Lung (tissue), 12 donors: Measurements from ENCODE around the gene ZSWIM4. TPM values are rescaled to one million over a fixed set of nuclear protein-coding genes. Genes with fewer than 3 reads are reported as not detected.
A peak's percentile ranks its signal among the peaks of the same experiment; 100 is the strongest.

Experiments used
- ATAC-seq: fragments of 200-7000 bp; cut with Tn5 transposase; one replicate; pipeline ENCODE4 v1.9.1; 2020; ENCODE audit warnings: moderate number of reproducible peaks; ENCODE audit not compliant: insufficient read depth, low FRiP score
- DNase-seq, 3 donors: peaks; one replicate each; pipeline ENCODE4 v3.0.0-alpha.2; 2013 to 2017
- H3K27ac ChIP-seq, 2 donors: one replicate each; pipeline ENCODE4 v1.5.1; 2013; ENCODE audit warnings: mild to moderate bottlenecking in 2 of 2, moderate library complexity in 2 of 2, control low read depth in 1 of 2, inconsistent platforms in 1 of 2, low read depth in 1 of 2, low read length in 1 of 2
- H3K27me3 ChIP-seq, 3 donors: one replicate each; pipeline ENCODE4 v1.5.1; 2013; ENCODE audit warnings: low read length in 2 of 3; ENCODE audit not compliant: control insufficient read depth in 3 of 3, insufficient read depth in 3 of 3
- H3K36me3 ChIP-seq, 4 donors: one replicate each; pipeline ENCODE4 v1.5.1; 2013; ENCODE audit warnings: low read length in 4 of 4, mild to moderate bottlenecking in 1 of 4, moderate library complexity in 1 of 4; ENCODE audit not compliant: control insufficient read depth in 4 of 4, insufficient read depth in 4 of 4
- H3K4me1 ChIP-seq, 5 donors: one replicate each; pipeline ENCODE4 v1.5.1; 2013; ENCODE audit warnings: low read length in 5 of 5, mild to moderate bottlenecking in 2 of 5, moderate library complexity in 1 of 5; ENCODE audit not compliant: control insufficient read depth in 5 of 5, insufficient read depth in 5 of 5
- H3K4me3 ChIP-seq: one replicate; pipeline ENCODE4 v1.5.1; 2013; ENCODE audit warnings: mild to moderate bottlenecking, control low read depth, moderate library complexity
- H3K9ac ChIP-seq, 2 donors: one replicate each; pipeline ENCODE4 v1.5.1; 2013; ENCODE audit warnings: low read length in 2 of 2, control low read depth in 1 of 2; ENCODE audit not compliant: insufficient read depth in 1 of 2
- H3K9me3 ChIP-seq, 4 donors: one replicate each; pipeline ENCODE4 v1.5.1; 2013; ENCODE audit warnings: low read length in 3 of 4, mild to moderate bottlenecking in 1 of 4, moderate library complexity in 1 of 4; ENCODE audit not compliant: control insufficient read depth in 4 of 4, insufficient read depth in 3 of 4
- CTCF ChIP-seq: IDR thresholded peaks from 2 replicates; pipeline ENCODE4 v1.5.1; 2012; ENCODE audit warnings: mild to moderate bottlenecking; ENCODE audit errors: control extremely low read depth, extremely low read depth
- WGBS, 2 donors: extraction: QIAGEN DNeasy Blood & Tissue Kit; methylation state at CpG; one replicate each; pipeline ENCODE4 v1.1.7; 2013; 5-methylcytosine and 5-hydroxymethylcytosine counted together
- polyA plus RNA-seq, 2 donors: library from polyadenylated mRNA; stranded (reverse); fragments of 200-250 nt; gene quantifications; one replicate each; pipeline ENCODE4 v1.2.1, GENCODE V29; 2013
- total RNA-seq, 2 donors: library from RNA; depleted of rRNA in 1 of 2; stranded (reverse); fragments of >200 nt in 1 of 2; gene quantifications; one replicate each; pipeline ENCODE4 v1.2.1, GENCODE V29; 2014 to 2021
- donor health status: control.
- donor health status: control.
- donor health status: Bipolar disorder and iron deficiency.
- donor health status: healthy.
- donor health status: DM: yes; HTN: yes; CAD: no.

The ZSWIM4 gene
- total and polyA plus RNA-seq, 4 donors = 3.7 to 10.5 (median 8.8) TPM

- Histone ChIP-seq H3K4me3 (no peak overlapping the region), H3K36me3 (no peaks in the 10 kb centered on the region), H3K4me1 (no peaks in the 10 kb centered on the region), H3K9ac (no peak overlapping the region), H3K27me3 (peaks cover 0 to under 1% (median 0%) of the 10 kb centered on the region in 3 donors), H3K27ac (no peak overlapping the region), H3K9me3 (no peaks in the 10 kb centered on the region)
- 4 to 5% methylated on average over 40 to 45 of the region's 45 CpGs for WGBS, 2 donors
- peak; percentile 51 to 62 (median 54) for DNase-seq
- no peak for TF ChIP-seq CTCF
- ATAC-seq = peak; percentile 36
Measured at GRCh38 chr19:13872695-13873389, 77.6 kb downstream of the ZSWIM4 start.

GRCh38 chr19:13873834-13874515, 78.7 kb downstream of the ZSWIM4 start:
- Histone ChIP-seq H3K4me3 (no peak overlapping the region), H3K27ac (no peak overlapping the region), H3K9ac (no peak overlapping the region), H3K4me1 (no peaks in the 10 kb centered on the region), H3K36me3 (no peaks in the 10 kb centered on the region), H3K27me3 (no peaks in the 10 kb centered on the region), H3K9me3 (no peaks in the 10 kb centered on the region)
- ATAC-seq (no peak), DNase-seq (no peak)
- no peak for TF ChIP-seq CTCF
- 64 to 68% methylated on average over 31 to 35 of the region's 35 CpGs for WGBS, 2 donors

- no peak for TF ChIP-seq CTCF
- ATAC-seq (no peak), DNase-seq (no peak)
- H3K4me1 ChIP-seq = peaks cover 0 to 11% (median 6%) of the 10 kb centered on the region in 5 donors
- no peak overlapping the region for H3K27ac ChIP-seq
- H3K27me3 ChIP-seq = no peaks in the 10 kb centered on the region
- WGBS, 2 donors = 94 to 95% methylated on average over 5 of the region's 5 CpGs
- H3K36me3 ChIP-seq = no peaks in the 10 kb centered on the region
- no peak overlapping the region for H3K9ac ChIP-seq
- H3K4me3 ChIP-seq = no peak overlapping the region
- H3K9me3 ChIP-seq = no peaks in the 10 kb centered on the region
Measured at GRCh38 chr19:13875824-13876223, 80.6 kb downstream of the ZSWIM4 start.
